HL-60/S4 (cell line): ENCODE measurements around the gene FIP1L1.
"Not testable (repeated sequence)": the region's sequence is repeated elsewhere in the genome, so short reads cannot be mapped to it uniquely, and the experiment has no call there.

Source experiments
- in situ Hi-C: fragments of 300-500 bp; cut with MboI; formaldehyde crosslinking; loops from 2 replicates; pipeline ENCODE4 v1.14.3; 2022; ENCODE audit warnings: low sequenced_read_pairs

Gene FIP1L1, protein sequence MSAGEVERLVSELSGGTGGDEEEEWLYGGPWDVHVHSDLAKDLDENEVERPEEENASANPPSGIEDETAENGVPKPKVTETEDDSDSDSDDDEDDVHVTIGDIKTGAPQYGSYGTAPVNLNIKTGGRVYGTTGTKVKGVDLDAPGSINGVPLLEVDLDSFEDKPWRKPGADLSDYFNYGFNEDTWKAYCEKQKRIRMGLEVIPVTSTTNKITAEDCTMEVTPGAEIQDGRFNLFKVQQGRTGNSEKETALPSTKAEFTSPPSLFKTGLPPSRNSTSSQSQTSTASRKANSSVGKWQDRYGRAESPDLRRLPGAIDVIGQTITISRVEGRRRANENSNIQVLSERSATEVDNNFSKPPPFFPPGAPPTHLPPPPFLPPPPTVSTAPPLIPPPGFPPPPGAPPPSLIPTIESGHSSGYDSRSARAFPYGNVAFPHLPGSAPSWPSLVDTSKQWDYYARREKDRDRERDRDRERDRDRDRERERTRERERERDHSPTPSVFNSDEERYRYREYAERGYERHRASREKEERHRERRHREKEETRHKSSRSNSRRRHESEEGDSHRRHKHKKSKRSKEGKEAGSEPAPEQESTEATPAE

DNA sequence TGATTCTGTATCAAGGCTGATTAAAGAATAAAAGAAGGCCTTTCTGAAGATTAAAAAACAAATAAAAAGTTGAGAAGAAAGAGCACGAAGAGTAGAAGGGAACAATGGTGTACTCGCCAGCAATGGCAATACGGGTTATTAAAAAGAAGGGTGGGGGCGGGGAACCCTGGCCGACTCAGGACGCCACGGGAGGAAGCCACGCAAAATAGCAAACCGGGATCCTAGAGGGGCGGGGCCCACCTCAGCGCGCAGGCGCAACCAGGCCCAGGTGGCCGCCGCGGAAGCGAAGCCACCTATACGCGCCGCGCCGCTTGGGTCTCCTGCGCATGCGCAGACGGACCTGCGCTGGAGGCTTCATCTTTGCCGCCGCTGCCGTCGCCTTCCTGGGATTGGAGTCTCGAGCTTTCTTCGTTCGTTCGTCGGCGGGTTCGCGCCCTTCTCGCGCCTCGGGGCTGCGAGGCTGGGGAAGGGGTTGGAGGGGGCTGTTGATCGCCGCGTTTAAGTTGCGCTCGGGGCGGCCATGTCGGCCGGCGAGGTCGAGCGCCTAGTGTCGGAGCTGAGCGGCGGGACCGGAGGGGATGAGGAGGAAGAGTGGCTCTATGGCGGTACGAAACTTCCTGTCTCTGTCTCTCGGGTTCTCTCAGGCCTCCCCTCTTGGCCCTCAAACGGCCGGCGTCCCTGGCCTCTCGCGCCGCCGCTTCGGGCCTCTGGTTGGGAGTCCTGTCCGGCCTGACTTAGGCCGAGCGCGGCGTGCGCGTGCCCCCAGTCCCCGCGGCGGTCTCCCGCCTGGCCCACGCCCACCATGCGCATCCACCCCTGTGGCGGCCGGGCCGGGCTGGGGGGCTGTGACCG, at the start of gene FIP1L1:
Gene FIP1L1, plus strand, starts transcription at position 323 of the 852 bp plus-strand sequence. Its CDS starts 198 bp downstream, at position 521.
- in situ Hi-C loops, result no loop called here

DNA sequence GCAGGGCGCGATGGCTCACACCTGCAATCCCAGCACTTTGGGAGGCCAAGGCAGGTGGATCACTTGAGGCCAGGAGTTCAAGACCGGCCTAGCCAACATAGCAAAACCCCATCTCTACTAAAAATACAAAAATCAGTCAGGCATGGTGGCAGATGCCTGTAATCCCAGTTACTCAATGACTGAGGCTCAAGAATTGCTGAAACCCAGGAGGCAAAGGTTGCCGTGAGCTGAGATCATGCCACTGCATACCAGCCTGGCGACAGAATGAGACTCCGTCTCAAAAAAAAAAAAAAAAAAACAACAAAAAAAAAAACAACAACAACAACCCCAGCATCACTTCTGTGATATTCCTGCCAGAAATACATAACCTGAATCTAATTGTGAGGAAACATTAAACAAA, 42.5 kb upstream of the FIP1L1 start:
- in situ Hi-C loops, result not testable (repeated sequence)

DNA sequence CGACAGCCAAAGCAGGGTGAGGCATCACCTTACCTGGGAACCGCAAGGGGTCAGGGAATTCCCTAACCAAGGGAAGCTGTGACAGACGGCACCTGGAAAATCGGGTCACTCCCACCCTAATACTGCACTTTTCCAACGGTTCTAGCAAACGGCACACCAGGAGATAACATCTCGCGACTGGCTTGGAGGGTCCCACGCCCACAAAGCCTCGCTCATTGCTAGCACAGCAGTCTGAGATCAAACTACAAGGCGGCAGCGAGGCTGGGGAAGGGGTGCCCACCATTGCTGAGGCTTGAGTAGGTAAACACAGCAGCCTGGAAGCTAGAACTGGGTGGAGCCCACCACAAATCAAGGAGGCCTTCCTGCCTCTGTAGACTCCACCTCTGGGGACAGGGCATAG, 37.3 kb upstream of the FIP1L1 start:
- in situ Hi-C loops, result not testable (repeated sequence)

DNA sequence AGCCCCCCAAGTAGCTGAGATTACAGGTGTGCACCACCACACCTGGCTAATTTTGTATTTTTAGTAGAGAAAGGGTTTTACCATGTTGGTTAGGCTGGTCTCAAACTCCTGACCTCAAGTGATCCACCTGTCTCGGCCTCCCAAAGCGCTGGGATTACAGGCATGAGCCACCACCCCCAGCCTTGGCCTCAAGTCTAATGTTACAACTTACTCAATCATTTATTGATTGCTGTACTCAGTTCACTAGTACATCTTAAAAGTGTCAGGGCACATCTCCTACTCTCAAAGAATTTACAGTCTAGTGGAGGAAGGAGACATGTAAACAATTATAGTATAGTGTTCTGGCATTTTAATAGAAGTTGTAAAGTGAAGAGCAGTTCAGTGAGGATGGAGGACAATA, 31.0 kb upstream of the FIP1L1 start:
- in situ Hi-C loops, result not testable (repeated sequence)

DNA sequence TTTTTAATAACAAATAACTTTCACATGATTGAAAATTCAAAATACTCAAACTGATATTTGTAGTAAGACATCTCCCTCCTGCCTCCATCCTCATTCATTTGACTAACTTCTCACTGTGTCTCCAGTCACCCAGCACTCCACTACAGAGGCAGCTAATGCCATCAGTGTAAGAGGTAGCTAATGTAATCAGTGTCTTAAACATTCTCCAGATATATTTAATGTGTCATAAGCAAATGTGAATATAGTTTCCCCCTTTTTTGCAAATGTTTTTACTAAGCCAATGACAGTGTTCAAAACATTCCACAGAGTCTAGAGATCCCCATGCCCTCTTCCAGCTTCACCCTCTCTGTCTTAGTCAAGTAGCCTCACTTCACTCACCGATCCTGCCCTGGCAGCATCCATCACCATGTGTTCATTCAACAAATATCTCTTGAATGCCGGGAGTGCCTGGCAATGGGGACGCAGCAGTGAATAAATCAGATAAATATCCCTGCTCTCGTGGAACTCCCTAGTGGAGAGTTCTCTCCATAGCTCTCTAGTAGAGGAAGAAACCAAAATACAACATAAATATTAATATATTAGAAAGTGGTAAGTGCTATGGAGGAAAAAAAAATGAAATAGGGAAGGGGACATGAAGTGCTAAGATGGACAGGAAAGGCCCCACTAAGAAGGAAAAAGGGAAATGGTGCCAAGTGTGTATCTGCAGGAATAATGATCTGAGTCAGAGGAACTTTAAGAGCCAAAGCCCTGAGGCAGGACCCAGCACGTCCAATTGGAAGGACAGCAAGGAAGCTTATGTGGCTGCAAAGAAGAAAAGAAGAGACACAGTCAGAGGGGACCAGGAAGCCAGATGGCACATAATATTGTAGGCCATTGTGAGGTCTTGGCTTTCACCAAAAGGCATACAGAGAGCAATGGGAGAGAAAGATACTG, 30.3 kb upstream of the FIP1L1 start:
- in situ Hi-C loops, result no loop called here

DNA sequence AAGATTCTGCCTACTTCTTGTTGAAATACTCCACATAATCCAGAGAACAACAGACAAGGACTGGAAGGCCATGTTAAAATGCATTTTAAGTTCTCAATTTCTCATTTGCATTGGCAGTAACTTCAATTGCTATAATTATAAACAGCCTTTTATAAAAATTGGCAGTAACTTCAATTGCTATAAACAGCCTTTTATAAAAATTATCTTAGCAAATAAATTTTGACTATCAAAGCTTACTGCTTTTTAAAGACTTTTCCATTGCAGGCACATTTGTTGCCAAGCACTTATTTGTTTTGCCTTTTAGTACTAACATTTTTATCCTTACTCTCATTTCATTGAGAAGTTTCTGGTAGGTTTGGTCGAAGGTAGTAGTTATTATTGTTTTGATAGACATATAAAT, 29.4 kb upstream of the FIP1L1 start:
- in situ Hi-C loops, result no loop called here

DNA sequence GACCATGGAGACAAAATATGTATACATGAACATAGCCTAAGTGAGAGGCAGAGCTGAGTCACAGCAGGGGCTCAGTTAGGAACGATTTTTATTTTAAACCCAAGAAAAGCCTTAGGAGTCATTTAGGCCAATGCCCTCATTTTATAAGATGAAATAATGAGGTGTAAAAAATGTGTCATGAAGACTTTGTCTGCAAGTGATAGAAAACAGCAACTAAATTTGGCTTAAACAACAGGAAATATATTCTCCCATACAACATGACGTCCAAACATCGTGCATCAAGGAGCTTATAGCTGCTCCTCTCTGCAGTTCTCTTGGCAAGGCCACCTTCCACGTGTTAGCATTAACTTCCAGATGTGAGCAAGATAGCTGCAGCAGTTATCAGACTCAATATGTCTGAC, 28.4 kb upstream of the FIP1L1 start:
- in situ Hi-C loops, result no loop called here

DNA sequence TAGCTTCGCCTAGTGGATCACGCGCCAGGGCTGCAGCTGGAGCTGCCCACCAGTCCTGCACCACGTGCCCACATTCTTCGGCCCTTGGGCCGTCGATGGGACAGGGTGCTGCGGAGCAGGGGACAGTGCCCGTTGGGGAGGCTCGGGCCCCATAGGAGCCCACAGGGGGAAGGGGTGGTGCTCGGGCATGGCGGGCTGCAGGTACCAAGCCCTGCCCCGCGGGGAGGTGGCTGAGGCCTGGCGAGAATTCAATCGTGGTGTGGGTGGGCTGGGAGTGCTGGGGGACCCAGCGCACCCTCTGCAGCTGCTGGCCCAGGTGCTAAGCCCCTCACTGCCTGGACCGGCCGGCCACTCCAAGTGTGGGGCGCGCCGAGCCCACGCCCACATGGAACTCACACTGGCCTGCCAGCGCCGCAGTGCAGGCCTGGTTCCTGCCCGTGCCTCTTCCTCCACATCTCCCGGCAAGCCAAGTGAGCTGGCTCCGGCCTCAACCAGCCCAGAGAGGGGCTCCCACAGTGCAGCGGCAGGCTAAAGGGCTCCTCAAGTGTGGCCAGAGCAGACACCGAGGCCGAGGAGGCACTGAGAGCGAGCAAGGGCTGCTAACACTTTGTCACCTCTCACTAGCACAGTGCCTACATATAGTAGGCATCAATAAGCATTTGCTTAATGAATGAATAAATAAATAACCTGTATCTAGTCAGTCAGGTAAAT, 23.3 kb upstream of the FIP1L1 start:
- in situ Hi-C loops, result no loop called here

DNA sequence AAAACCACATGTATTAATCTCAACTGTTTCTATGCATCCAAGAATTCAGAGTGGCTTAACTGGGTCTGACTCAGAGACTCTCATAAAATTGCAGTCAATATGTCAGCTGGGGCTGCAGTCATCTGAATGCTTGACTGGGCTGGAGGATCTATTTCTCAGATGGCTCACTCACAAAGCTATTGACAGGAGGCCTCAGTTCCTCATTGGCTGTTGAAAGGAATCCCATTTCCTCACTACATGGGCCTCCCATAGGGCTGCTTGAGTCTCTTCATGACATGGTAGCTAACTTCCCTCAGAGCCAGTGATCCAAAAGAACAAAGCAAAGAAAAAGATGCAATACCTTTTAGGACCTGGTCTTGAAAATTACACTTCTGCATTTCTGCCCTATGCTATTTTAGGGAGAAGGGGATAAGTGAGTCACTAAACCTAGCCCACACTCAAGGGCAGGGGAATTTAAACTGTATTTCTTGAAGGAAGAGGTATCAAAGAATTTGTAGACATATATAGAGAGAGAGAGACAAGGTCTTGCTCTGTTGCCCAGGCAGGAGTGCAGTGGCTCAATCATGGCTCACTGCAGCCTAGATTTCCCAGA, 21.4 kb upstream of the FIP1L1 start:
- in situ Hi-C loops, result no loop called here

DNA sequence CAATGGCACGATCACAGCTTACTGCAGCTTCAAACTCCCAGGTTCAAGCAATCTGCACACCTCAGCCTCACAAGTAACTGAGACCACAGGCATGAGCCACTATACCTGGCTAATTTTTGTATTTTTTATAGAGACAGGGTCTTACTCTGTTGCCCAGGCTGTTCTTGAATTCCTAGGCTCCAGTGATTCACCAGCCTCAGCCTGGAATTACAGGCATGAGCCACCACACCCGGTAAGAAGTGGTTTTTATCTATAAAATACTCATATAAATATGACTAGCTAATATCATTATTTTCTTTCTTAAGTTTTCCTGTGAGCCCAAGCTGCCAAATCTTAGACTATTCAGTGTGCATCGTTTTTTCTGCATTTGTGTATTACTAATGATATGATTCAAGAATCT, 16.0 kb upstream of the FIP1L1 start:
- in situ Hi-C loops, result no loop called here

DNA sequence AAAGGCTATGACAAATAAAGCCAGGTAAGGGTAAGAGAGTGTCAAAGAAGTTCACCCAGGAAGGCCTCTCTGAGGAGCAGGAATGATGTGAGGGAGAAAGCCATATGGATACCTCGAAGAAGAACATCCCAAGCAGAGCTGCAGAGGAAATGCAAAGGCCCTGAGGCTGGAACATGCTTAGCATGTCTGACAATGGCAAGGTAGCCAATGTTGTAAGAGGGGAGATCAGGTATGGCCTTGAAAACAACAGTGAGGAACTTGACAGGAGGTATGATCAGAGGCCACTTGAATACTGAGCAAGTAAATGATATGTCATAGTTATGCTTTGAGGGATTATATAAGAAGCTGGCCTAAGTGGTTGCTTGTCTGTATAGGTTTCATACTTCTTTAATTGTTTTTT, 15.3 kb upstream of the FIP1L1 start:
- in situ Hi-C loops, result no loop called here

DNA sequence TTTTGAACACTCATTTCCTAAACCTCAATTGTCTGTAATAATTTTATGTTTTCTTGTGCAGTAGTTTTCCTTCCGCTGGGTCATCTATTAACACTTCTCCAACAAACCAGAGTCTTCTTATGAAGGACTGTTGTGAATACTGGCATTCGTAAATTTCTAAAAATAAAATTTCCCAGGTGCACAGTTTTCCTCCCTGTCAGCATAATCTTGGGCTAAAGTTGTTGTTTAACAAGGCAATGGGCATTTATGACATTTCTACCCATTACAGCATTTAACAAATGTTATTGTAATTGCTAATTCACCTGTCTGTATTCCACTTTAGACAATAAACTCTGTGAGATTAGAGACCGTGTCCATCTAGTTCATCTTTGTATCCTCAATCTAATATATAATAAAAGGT, 12.8 kb upstream of the FIP1L1 start:
- in situ Hi-C loops, result no loop called here

DNA sequence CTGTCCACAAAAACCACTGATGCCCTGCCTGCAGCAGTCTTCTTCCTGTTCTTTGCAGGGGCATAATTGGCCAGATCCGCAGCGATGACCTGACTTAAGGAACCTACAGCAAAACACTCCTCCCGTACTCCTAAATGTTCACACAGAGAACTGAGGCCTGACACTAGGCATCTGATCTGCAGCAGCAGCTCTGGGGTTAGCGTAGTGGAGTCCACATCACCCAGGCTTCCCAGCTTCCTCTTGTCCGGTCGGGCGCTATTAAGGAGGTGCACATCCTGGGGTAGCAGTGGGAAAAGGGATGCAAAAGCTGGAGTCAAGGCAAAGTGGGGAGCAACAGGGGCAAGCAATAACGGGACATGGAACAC, 12.3 kb upstream of the FIP1L1 start:
- in situ Hi-C loops, result no loop called here

DNA sequence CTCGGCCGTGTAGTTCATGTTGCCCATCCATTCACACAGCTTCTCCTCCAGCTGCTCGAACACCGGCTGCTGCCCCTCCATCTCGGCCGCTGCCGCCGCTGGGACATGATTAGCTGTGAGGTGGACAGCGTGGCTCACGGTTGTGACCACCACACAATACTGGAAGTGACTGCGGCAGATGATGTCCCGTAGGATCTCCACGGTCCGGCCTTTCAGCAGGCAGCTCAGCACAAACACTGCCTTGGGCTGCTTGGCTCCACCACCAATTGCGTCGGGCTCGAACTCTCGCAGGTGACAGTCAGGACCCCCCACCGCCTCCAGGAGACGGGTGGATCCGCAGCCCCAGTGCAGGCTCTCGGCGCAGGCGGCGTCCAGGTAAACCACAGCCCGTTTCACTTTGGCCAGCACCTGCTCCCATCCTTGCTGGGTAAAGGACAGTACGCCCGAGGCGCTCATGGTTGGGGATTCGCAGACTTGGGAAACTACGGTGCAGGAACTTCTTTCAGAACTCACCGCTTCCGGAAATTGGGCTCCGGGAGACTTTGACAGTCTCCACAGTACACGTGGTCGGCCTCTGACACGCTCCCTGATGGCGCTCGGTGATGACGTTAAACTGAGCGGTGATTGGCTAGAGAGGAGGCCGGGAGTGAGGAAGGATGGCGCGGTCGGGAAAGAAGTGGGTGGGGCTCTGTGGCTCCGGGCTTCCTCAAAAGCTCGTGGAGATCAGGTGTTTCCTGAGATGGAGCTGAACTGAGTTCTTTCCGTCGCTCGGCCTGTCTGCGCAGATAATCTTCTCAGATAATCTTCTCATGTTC, 11.7 kb upstream of the FIP1L1 start, which contains the start of gene SCFD2:
Gene SCFD2, minus strand, starts transcription at position 576 of the 815 bp plus-strand sequence.
- in situ Hi-C loops, result no loop called here

DNA sequence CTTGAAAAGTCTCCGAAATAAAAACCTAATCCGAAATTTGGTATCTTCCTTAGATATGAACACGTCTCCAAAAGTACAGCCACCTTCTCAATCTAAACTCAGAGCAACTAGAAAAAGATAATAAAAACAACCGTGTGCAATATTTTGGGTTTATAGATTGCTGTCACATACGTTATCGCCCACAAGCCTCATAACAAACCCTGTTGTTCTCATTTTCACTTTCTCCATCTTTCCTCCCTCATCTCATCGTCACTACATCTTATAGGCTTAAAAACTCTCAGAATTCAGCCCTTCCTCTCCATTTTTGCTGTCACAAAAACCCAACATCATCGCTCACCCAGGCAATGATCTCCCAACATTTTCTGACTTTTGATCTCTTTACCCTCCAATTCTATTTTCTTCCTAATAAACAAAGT, 11.1 kb upstream of the FIP1L1 start:
- in situ Hi-C loops, result no loop called here

DNA sequence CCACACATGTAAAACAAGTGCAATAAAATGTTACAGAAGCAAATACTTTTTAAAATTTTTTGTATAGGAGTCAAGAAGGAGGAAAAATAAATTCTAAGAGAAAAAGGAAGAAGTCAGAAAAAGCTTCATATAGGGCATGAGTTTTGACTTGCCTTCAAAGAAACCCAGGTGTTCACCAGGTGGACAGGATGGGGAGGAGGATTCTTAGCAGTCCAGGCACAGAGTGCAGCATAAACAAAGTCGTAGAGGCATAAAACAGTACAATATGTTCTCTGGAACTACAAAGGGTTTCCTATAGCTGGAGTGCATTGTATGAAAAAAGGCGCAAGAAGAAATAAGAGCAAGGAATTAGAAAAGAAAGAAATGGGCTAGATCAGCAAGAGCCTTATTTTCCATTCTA, 9.7 kb upstream of the FIP1L1 start:
- in situ Hi-C loops, result no loop called here

DNA sequence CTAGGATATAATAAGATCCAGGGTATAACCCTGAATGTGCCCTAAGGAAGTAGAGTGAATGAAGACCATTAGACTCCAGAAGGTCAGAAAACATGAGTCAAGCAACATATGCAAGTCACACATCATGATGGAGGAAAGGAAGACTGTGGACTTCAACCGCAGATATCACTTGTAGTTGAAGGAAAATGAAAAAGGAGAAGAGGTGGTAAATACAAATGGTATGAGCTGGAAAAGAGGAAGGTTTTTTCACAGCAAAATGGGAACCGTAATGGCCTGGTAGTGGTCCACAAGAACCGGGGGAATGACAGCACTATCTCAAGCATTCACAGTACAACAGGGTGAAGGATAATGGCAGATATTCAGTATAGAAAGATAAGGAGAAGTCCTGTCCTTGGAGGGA, 6.4 kb upstream of the FIP1L1 start:
- in situ Hi-C loops, result no loop called here

DNA sequence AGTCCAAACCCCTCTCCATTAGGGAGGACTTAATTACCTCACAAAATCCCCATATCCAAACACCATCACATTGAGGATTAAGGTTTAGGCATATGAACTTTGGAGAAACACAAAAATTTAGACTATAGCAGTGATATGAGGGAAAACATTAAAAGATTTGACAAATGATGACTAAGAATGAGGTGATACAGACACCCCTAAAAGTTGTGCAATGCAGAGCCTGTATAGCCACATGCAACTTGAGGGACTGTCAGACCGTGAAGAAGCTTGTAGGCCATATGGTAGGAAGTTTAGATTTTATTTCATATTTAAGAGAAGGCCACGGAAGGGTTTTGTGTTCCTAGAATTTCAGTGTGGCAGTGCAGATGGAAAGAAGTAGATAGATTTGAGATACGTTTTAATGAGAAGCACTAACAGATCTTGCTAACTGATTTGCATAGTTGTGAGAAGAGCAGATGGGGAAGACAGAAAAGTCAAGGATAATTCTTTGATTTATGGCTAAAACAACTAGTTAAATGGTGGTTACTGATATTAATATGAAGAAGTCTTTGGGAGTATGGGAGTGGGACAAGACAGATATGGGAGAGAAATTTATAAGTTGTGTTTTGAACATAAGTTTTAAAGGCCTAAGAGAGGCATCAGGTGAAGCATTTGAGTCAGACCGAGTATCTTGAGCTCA, 5.5 kb upstream of the FIP1L1 start:
- in situ Hi-C loops, result no loop called here
